PC-9 (cell line): ENCODE data around the gene OXCT1.

Source experiments
- EZH2 ChIP-seq: fragments of 200-600 bp; sonication (generic); IDR thresholded peaks from 2 replicates; pipeline ENCODE4 v1.8.0; 2017; ENCODE audit warnings: antibody characterized with exemption, low read depth
- TF ChIP-seq, protein P1 (sequence below): fragments of 200-600 bp; sonication (generic); conservative IDR thresholded peaks from 2 replicates; pipeline ENCODE4 v1.6.1; 2017; ENCODE audit warnings: mixed run types, antibody characterized with exemption, mild to moderate bottlenecking, moderate library complexity

DNA sequence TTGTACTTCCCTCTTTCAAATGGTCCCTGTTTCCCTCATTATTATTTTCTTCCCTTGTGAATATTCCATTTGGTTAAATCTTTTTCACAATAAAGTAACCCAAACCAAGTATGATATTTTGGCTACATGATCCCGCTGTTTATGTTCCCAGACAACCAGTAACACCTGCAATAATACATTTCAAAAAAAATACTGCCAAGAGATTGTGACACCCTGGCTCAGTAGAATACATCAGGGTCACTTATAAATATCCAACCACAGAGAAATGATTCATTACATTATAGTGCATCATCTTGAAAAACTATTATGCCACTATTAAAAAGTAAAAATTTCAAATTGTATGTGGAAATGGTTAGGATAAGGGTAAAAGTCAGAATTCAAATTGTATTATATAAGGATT is 7.2 kb upstream of the OXCT1 start:
- TF ChIP-seq, protein P1, sequence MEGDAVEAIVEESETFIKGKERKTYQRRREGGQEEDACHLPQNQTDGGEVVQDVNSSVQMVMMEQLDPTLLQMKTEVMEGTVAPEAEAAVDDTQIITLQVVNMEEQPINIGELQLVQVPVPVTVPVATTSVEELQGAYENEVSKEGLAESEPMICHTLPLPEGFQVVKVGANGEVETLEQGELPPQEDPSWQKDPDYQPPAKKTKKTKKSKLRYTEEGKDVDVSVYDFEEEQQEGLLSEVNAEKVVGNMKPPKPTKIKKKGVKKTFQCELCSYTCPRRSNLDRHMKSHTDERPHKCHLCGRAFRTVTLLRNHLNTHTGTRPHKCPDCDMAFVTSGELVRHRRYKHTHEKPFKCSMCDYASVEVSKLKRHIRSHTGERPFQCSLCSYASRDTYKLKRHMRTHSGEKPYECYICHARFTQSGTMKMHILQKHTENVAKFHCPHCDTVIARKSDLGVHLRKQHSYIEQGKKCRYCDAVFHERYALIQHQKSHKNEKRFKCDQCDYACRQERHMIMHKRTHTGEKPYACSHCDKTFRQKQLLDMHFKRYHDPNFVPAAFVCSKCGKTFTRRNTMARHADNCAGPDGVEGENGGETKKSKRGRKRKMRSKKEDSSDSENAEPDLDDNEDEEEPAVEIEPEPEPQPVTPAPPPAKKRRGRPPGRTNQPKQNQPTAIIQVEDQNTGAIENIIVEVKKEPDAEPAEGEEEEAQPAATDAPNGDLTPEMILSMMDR = no peak
- no peak for TF ChIP-seq EZH2
